ENCODE results near the gene FBXW2. TPM values are rescaled to one million over a fixed set of nuclear protein-coding genes. Genes with fewer than 3 reads are reported as not detected.
"Not testable (repeated sequence)": the region's sequence is repeated elsewhere in the genome, so short reads cannot be mapped to it uniquely, and the experiment has no call there.

Gene FBXW2
- total RNA-seq, 3 donors from 2014 or later: 66.7 to 72.7 (median 66.9) TPM

- H3K4me1 Mint-ChIP-seq (ENCODE audit: low read depth); H3K36me3 Mint-ChIP-seq (ENCODE audit: insufficient read depth); H3K4me3 Mint-ChIP-seq; DNase-seq; H3K9me3 Mint-ChIP-seq; ATAC-seq; H3K27me3 Mint-ChIP-seq (ENCODE audit: low read depth): not testable (repeated sequence)
These were observed 46.9 kb downstream of the FBXW2 start for GRCh38 chr9:120746366-120746765.

- H3K4me1 Mint-ChIP-seq (ENCODE audit: low read depth): no peaks in the 10 kb centered on the region
- no peak overlapping the region for H3K4me3 Mint-ChIP-seq
- ATAC-seq: no peak
- no peaks in the 10 kb centered on the region for H3K27me3 Mint-ChIP-seq (ENCODE audit: low read depth)
- H3K36me3 Mint-ChIP-seq (ENCODE audit: insufficient read depth): peaks cover 2% of the 10 kb centered on the region
- no peaks in the 10 kb centered on the region for H3K9me3 Mint-ChIP-seq
- DNase-seq: no peak
These were observed 47.9 kb downstream of the FBXW2 start for GRCh38 chr9:120745278-120745677.

- peak; percentile 59 to 63 for ATAC-seq
- H3K27me3 Mint-ChIP-seq (ENCODE audit: low read depth): no peaks in the 10 kb centered on the region
- no peak overlapping the region for H3K4me3 Mint-ChIP-seq
- no peaks in the 10 kb centered on the region for H3K9me3 Mint-ChIP-seq
- H3K4me1 Mint-ChIP-seq (ENCODE audit: low read depth): no peaks in the 10 kb centered on the region
- no peak for DNase-seq
- peaks cover 2% of the 10 kb centered on the region for H3K36me3 Mint-ChIP-seq (ENCODE audit: insufficient read depth)
These were observed 50.2 kb downstream of the FBXW2 start for GRCh38 chr9:120742951-120743416.

- no peak overlapping the region for H3K4me3 Mint-ChIP-seq
- H3K4me1 Mint-ChIP-seq (ENCODE audit: low read depth): no peaks in the 10 kb centered on the region
- H3K36me3 Mint-ChIP-seq (ENCODE audit: insufficient read depth): peaks cover 2% of the 10 kb centered on the region
- H3K9me3 Mint-ChIP-seq: no peaks in the 10 kb centered on the region
- no peak for ATAC-seq
- no peak for DNase-seq
- no peaks in the 10 kb centered on the region for H3K27me3 Mint-ChIP-seq (ENCODE audit: low read depth)
These were observed 51.5 kb downstream of the FBXW2 start for GRCh38 chr9:120741701-120742100.

DNA sequence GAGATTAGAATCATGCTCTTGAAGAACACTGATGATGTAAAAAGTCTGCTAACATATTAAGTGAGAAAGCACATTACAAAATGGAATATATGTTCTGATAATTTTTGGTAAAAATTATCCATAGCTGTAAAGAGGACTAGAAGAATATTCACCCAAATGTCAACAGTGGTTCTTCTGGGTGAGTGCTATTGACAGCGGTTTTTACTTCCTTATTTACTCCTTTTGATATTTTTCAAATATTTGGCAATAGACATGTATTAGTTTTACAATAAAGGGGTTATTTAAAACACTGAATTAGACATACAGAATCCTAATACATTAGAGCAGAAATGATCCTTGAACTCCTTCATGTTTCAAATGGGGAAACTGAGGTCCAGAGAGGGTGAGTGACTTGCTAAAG is 52.0 kb downstream of the FBXW2 start:
- Mint-ChIP-seq H3K4me1 (ENCODE audit: low read depth) (no peaks in the 10 kb centered on the region), H3K36me3 (ENCODE audit: insufficient read depth) (peaks cover 2% of the 10 kb centered on the region), H3K27me3 (ENCODE audit: low read depth) (no peaks in the 10 kb centered on the region), H3K4me3 (no peak overlapping the region), H3K9me3 (no peaks in the 10 kb centered on the region)
- no peak for DNase-seq
- no peak for ATAC-seq

GRCh38 chr9:120740132-120740531 is 53.1 kb downstream of the FBXW2 start:
- Mint-ChIP-seq H3K27me3 (ENCODE audit: low read depth) (no peaks in the 10 kb centered on the region), H3K4me3 (no peak overlapping the region), H3K4me1 (ENCODE audit: low read depth) (no peaks in the 10 kb centered on the region), H3K9me3 (no peaks in the 10 kb centered on the region), H3K36me3 (ENCODE audit: insufficient read depth) (no peaks in the 10 kb centered on the region)
- no peak for DNase-seq
- ATAC-seq: no peak

DNA sequence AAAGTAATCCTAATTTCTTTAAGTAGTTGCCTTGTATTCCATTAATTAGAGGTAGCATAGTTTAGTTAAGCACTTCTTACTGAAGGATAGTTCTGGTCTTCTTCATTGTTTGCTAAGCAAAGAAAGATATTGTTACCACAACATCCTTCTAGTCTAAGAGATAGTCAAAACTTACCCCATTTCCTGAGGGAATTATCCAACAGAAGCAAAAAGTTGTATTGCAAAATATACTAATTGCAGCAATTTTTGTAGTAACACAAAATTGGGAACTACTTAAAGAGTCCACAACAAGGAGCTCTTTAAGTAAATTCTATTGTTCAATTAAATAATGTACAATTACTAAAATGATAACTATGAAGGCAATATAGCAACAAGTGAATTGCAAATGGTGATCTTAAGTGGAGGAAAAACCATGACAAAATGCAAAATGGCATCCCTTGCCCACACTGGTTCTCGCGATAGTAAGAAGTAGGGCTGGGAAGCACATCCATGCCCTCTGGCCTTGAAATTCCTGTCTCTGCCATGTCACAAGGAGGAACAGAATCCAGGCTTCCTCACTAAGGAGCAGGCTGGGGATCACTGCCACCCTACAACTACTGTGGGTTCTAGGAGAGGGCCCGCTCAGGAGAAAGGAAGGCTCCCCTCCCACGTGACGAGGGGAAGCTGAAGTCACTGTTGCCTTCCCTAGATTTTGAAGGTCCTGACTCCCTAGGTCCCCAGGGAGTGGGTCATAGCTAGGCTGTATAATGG is 55.6 kb downstream of the FBXW2 start:
- Mint-ChIP-seq H3K27me3 (ENCODE audit: low read depth) (no peaks in the 10 kb centered on the region), H3K9me3 (no peaks in the 10 kb centered on the region), H3K36me3 (ENCODE audit: insufficient read depth) (no peaks in the 10 kb centered on the region), H3K4me3 (no peak overlapping the region), H3K4me1 (ENCODE audit: low read depth) (peaks cover 2% of the 10 kb centered on the region)
- DNase-seq (no peak), ATAC-seq (no peak)

- DNase-seq: no peak
- no peak for ATAC-seq
- Mint-ChIP-seq H3K4me1 (ENCODE audit: low read depth) (peaks cover 2% of the 10 kb centered on the region), H3K4me3 (no peak overlapping the region), H3K9me3 (no peaks in the 10 kb centered on the region), H3K36me3 (ENCODE audit: insufficient read depth) (no peaks in the 10 kb centered on the region), H3K27me3 (ENCODE audit: low read depth) (no peaks in the 10 kb centered on the region)
These were observed 56.3 kb downstream of the FBXW2 start for GRCh38 chr9:120736881-120737280.

DNA sequence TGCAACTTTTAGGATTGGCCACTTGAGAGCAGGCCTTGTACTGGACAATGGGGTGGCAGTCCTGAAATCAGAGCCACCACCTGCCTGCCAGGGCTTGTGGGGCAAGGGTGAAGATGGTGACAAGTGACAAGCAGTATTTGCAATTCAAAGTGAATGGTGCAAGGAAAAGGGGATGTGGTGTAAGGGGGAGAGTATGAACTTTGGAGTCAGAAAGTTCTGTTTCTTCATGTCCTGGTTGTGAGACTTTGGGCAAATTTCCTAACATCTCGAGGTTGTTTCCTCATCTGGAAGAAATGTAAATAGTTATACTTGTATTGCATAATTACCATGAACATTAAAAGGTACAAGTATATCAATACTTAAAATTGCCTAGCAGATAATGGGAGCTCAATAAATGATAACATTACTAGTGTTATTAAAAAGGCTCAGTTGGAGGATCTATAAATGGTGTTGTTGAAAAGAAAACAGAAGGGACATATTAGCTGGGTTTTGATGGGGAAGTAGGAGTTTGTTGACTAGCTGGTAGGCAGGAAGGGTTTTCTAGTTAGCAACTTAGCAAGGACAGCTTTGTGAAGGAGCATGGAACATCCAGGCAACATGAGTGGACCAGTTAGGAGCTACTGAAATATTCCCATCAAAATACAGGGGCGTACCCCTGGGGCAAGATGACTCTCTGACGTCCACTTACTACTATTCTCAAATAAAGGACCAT is 57.6 kb downstream of the FBXW2 start:
- no peaks in the 10 kb centered on the region for H3K27me3 Mint-ChIP-seq (ENCODE audit: low read depth)

DNA sequence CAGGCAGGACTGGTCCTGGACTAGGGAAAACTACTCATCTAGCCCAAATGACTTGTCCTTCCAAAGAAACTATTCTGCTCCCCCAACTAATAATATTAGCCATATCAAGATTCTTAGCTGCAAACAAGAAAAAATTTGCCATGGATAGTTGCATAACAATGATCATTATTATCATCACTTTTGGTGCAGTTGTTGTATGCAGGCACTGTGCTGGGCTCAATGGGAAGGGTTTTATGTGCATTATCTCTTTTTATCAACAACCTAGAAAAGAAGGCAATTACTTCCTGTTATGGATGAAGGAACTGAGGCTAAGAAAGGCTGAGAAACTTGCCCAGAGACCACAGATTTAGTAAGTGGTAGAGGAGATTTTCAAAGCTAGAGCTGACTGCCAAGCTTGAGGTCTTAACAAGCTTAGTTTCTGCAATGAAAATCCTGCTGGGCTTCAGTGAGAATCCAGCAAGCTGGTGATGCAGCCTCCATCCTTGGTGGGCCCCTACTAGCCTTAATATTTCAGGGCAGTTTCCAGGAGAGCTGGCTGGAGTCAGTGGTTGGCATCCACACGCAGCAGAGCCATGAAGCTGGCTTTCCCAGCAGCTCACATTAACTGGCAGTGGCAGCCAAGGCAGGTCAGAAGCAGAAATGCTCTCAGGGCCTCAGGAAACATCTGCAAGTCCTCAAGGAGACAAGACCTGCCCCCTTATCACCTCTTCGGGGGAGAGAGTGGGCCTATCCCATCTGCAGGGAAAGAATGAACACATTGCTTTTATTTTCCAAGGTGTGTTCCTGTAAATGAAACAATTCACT is 58.4 kb downstream of the FBXW2 start:
- no peaks in the 10 kb centered on the region for H3K27me3 Mint-ChIP-seq (ENCODE audit: low read depth)
- H3K9me3 Mint-ChIP-seq: no peaks in the 10 kb centered on the region
- ATAC-seq (no peak), DNase-seq (no peak)
- H3K4me3 Mint-ChIP-seq: no peak overlapping the region
- peaks cover 2% of the 10 kb centered on the region for H3K4me1 Mint-ChIP-seq (ENCODE audit: low read depth)
- no peaks in the 10 kb centered on the region for H3K36me3 Mint-ChIP-seq (ENCODE audit: insufficient read depth)

More for the DNA sequence above, 57.6 kb downstream of the FBXW2 start:
- Mint-ChIP-seq H3K4me3 (no peak overlapping the region), H3K36me3 (ENCODE audit: insufficient read depth) (no peaks in the 10 kb centered on the region), H3K4me1 (ENCODE audit: low read depth) (peaks cover 2% of the 10 kb centered on the region), H3K9me3 (no peaks in the 10 kb centered on the region)
- DNase-seq (no peak), ATAC-seq (no peak)

DNA sequence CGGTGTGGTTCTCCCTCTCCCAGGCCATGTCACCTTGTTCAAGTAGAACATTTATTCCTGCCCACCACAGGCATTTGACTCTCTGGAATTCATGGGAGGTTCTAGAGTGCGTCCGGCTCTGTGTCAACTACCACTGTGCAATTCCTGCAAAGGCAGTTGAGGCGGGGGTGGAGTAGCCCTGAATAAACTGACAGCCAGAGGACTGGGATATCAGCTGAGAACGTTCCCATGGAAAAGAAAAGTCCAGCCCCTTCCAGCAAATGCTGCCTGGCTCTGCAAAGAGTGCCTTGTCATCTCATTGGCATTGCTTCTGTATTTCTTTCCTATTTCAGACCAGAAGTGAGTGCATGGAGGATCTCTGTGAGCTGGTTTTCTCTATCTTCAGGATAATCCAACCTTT is 60.0 kb downstream of the FBXW2 start:
- no peaks in the 10 kb centered on the region for H3K27me3 Mint-ChIP-seq (ENCODE audit: low read depth)
- DNase-seq (no peak), ATAC-seq (no peak)
- no peaks in the 10 kb centered on the region for H3K9me3 Mint-ChIP-seq
- H3K4me3 Mint-ChIP-seq: no peak overlapping the region
- no peaks in the 10 kb centered on the region for H3K36me3 Mint-ChIP-seq (ENCODE audit: insufficient read depth)
- peaks cover 2% of the 10 kb centered on the region for H3K4me1 Mint-ChIP-seq (ENCODE audit: low read depth)

GRCh38 chr9:120730654-120731514 is 62.3 kb downstream of the FBXW2 start:
- H3K4me3 Mint-ChIP-seq: no peak overlapping the region

GRCh38 chr9:120729791-120730241 is 63.4 kb downstream of the FBXW2 start:
- Mint-ChIP-seq H3K36me3 (ENCODE audit: insufficient read depth) (no peaks in the 10 kb centered on the region), H3K4me1 (ENCODE audit: low read depth) (peaks cover 4% of the 10 kb centered on the region), H3K27me3 (ENCODE audit: low read depth) (no peaks in the 10 kb centered on the region), H3K4me3 (no peak overlapping the region), H3K9me3 (no peaks in the 10 kb centered on the region)
- DNase-seq: no peak
- ATAC-seq: no peak

More at GRCh38 chr9:120730654-120731514, 62.3 kb downstream of the FBXW2 start:
- Mint-ChIP-seq H3K27me3 (ENCODE audit: low read depth) (no peaks in the 10 kb centered on the region), H3K9me3 (no peaks in the 10 kb centered on the region), H3K36me3 (ENCODE audit: insufficient read depth) (no peaks in the 10 kb centered on the region), H3K4me1 (ENCODE audit: low read depth) (peaks cover 4% of the 10 kb centered on the region)
- DNase-seq (no peak), ATAC-seq (no peak)

- no peaks in the 10 kb centered on the region for H3K36me3 Mint-ChIP-seq (ENCODE audit: insufficient read depth)
- H3K9me3 Mint-ChIP-seq: no peaks in the 10 kb centered on the region
- H3K4me3 Mint-ChIP-seq: no peak overlapping the region
- no peaks in the 10 kb centered on the region for H3K27me3 Mint-ChIP-seq (ENCODE audit: low read depth)
- H3K4me1 Mint-ChIP-seq (ENCODE audit: low read depth): peaks cover 1% of the 10 kb centered on the region
- no peak for ATAC-seq
- no peak for DNase-seq
These were observed 66.7 kb downstream of the FBXW2 start for GRCh38 chr9:120726484-120726883.
